ENCODE data around the gene GPANK1.

DNA sequence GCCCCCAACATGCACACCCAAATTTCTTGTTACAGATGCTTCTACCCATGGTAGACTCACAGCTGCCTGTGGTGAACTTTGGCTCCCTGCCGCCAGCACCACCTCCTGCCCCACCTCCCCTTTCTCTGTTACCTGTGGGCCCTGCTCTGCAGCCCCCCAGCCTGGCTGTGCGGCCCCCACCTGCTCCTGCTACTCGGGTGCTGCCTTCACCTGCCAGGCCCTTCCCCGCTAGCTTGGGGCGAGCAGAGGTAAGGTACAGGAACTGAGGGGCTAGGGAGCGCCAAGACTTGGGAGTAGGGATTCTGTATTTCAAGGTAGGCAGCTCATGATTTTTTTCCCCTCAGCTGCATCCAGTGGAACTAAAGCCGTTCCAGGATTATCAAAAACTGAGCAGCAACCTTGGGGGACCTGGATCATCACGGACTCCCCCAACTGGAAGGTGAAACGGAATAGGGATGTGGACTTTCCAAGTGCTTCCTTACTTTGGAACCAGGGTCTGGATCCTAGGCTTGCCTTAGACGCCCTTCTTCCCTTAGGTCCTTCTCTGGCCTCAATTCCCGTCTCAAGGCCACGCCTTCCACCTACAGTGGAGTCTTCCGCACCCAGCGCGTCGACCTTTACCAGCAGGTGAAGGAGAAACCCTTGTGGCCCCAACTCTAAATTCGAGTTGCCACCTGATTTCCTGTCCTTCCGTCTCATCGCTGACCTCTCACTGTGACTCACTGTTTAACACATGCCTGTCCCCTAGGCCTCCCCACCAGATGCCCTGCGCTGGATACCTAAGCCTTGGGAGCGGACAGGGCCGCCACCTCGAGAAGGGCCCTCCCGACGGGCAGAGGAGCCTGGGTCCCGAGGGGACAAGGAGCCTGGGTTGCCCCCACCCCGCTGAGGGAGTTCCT lies 27.9 kb downstream of the GPANK1 start:
- no peak for TF ChIP-seq POLR2A (IDR thresholded peaks at IDR 0.05)
- TF ChIP-seq, protein P1, sequence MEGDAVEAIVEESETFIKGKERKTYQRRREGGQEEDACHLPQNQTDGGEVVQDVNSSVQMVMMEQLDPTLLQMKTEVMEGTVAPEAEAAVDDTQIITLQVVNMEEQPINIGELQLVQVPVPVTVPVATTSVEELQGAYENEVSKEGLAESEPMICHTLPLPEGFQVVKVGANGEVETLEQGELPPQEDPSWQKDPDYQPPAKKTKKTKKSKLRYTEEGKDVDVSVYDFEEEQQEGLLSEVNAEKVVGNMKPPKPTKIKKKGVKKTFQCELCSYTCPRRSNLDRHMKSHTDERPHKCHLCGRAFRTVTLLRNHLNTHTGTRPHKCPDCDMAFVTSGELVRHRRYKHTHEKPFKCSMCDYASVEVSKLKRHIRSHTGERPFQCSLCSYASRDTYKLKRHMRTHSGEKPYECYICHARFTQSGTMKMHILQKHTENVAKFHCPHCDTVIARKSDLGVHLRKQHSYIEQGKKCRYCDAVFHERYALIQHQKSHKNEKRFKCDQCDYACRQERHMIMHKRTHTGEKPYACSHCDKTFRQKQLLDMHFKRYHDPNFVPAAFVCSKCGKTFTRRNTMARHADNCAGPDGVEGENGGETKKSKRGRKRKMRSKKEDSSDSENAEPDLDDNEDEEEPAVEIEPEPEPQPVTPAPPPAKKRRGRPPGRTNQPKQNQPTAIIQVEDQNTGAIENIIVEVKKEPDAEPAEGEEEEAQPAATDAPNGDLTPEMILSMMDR (IDR thresholded peaks at IDR 0.05), result no peak
